ENCODE data around the gene STX8.

The STX8 gene

GRCh38 chr17:9232591-9233270 is 342.9 kb downstream of the STX8 start:
- Histone ChIP-seq H2BK15ac (ENCODE audit: low read depth, poor library complexity, severe bottlenecking) (peak overlapping the region; percentile 76), H3K4me1 (ENCODE audit: control insufficient read depth, insufficient read depth, low read depth, low read length) (peaks cover 25% of the 10 kb centered on the region)
- WGBS, result 62% methylated on average over 22 of the region's 22 CpGs

DNA sequence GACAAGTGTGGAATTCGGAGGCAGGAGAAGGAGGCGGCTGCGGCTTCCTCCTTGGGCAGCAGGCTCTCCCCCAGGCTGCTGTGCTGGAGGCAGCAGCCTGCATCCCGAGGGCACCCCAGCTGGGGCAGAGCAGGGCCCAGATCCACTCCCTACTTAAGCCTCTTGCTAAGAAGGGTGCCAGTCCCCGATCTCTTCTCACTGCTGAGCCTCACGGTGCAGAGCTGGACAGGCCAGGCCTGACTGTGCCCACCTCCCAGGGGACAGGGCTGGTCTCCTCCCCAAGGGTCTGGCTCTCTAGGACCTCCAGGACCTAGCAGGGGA is 343.5 kb downstream of the STX8 start:
- no peak overlapping the region for H2BK5ac ChIP-seq (ENCODE audit: low read depth, low read length, poor library complexity, severe bottlenecking)
- no peak overlapping the region for H2BK120ac ChIP-seq (ENCODE audit: low read depth, low read length)
- no peak overlapping the region for H3K14ac ChIP-seq (ENCODE audit: low read length in 2 of 2)
- no peak overlapping the region for H3K4ac ChIP-seq (ENCODE audit: low read depth in 1 of 2, low read length in 2 of 2)
- H3K9ac ChIP-seq (ENCODE audit: low read length), result no peak overlapping the region
- H3K4me2 ChIP-seq (ENCODE audit: low read length, poor library complexity, severe bottlenecking), result no peak overlapping the region
- H3K27ac ChIP-seq (ENCODE audit: low read length, poor library complexity, severe bottlenecking), result no peak overlapping the region
- peak overlapping the region; percentile 13 for H2AK5ac ChIP-seq (ENCODE audit: low read length, severe bottlenecking)
- no peak overlapping the region for H2AFZ ChIP-seq (ENCODE audit: low read depth, low read length)
- H3K18ac ChIP-seq (ENCODE audit: low read depth in 1 of 2, low read length in 2 of 2), result peak overlapping the region in 1 of 2 experiments; percentile 19
- no peak for DNase-seq
- no peak overlapping the region for H3K23ac ChIP-seq (ENCODE audit: low read length in 2 of 2)
- 92% methylated on average over 6 of the region's 6 CpGs for WGBS
- no peaks in the 10 kb centered on the region for H3K9me3 ChIP-seq (ENCODE audit: control insufficient read depth, low read length)
- peak overlapping the region in 1 of 2 experiments; percentile 34 for H2BK12ac ChIP-seq (ENCODE audit: low read length in 2 of 2)
- H2BK15ac ChIP-seq (ENCODE audit: low read depth, poor library complexity, severe bottlenecking), result no peak overlapping the region
- H3K4me1 ChIP-seq (ENCODE audit: control insufficient read depth, insufficient read depth, low read depth, low read length), result peaks cover 25% of the 10 kb centered on the region
- H4K8ac ChIP-seq (ENCODE audit: low read length), result no peak overlapping the region
- no peak overlapping the region for H4K91ac ChIP-seq (ENCODE audit: low read length)
- H3K79me1 ChIP-seq (replicated peaks; ENCODE audit: low read length, poor library complexity, severe bottlenecking), result no peaks in the 10 kb centered on the region
- H3K36me3 ChIP-seq (ENCODE audit: control insufficient read depth in 1 of 2, insufficient read depth in 2 of 2, low read depth in 1 of 2, low read length in 2 of 2), result no peaks in the 10 kb centered on the region
- no peak overlapping the region for H3K4me3 ChIP-seq (ENCODE audit: insufficient read depth in 1 of 2, low read depth in 1 of 2, low read length in 2 of 2)
- peaks cover 8 to 27% of the 10 kb centered on the region in 2 experiments for H3K27me3 ChIP-seq (ENCODE audit: control insufficient read depth in 1 of 2, insufficient read depth in 1 of 2, low read length in 2 of 2)

More at GRCh38 chr17:9232591-9233270, 342.9 kb downstream of the STX8 start:
- peak; percentile 54 for DNase-seq
- Histone ChIP-seq H3K27ac (ENCODE audit: low read length, poor library complexity, severe bottlenecking) (no peak overlapping the region), H2BK120ac (ENCODE audit: low read depth, low read length) (no peak overlapping the region), H3K36me3 (ENCODE audit: control insufficient read depth in 1 of 2, insufficient read depth in 2 of 2, low read depth in 1 of 2, low read length in 2 of 2) (no peaks in the 10 kb centered on the region), H3K9ac (ENCODE audit: low read length) (no peak overlapping the region), H2BK12ac (ENCODE audit: low read length in 2 of 2) (peak overlapping the region in 1 of 2 experiments; percentile 21), H3K4me2 (ENCODE audit: low read length, poor library complexity, severe bottlenecking) (no peak overlapping the region), H3K23ac (ENCODE audit: low read length in 2 of 2) (no peak overlapping the region), H2BK5ac (ENCODE audit: low read depth, low read length, poor library complexity, severe bottlenecking) (no peak overlapping the region), H3K4me3 (ENCODE audit: insufficient read depth in 1 of 2, low read depth in 1 of 2, low read length in 2 of 2) (no peak overlapping the region), H2AFZ (ENCODE audit: low read depth, low read length) (no peak overlapping the region), H3K9me3 (ENCODE audit: control insufficient read depth, low read length) (no peaks in the 10 kb centered on the region), H4K91ac (ENCODE audit: low read length) (no peak overlapping the region), H3K27me3 (ENCODE audit: control insufficient read depth in 1 of 2, insufficient read depth in 1 of 2, low read length in 2 of 2) (peaks cover 8 to 27% of the 10 kb centered on the region in 2 experiments), H4K8ac (ENCODE audit: low read length) (no peak overlapping the region), H3K14ac (ENCODE audit: low read length in 2 of 2) (no peak overlapping the region), H3K79me1 (replicated peaks; ENCODE audit: low read length, poor library complexity, severe bottlenecking) (no peaks in the 10 kb centered on the region), H2AK5ac (ENCODE audit: low read length, severe bottlenecking) (no peak overlapping the region), H3K4ac (ENCODE audit: low read depth in 1 of 2, low read length in 2 of 2) (no peak overlapping the region), H3K18ac (ENCODE audit: low read depth in 1 of 2, low read length in 2 of 2) (peak overlapping the region in 1 of 2 experiments; percentile 19)

GRCh38 chr17:9231449-9232154 is 344.0 kb downstream of the STX8 start:
- Histone ChIP-seq H3K9me3 (ENCODE audit: control insufficient read depth, low read length) (no peaks in the 10 kb centered on the region), H3K79me1 (replicated peaks; ENCODE audit: low read length, poor library complexity, severe bottlenecking) (no peaks in the 10 kb centered on the region), H2BK5ac (ENCODE audit: low read depth, low read length, poor library complexity, severe bottlenecking) (no peak overlapping the region), H2BK120ac (ENCODE audit: low read depth, low read length) (no peak overlapping the region), H3K4ac (ENCODE audit: low read depth in 1 of 2, low read length in 2 of 2) (no peak overlapping the region), H3K23ac (ENCODE audit: low read length in 2 of 2) (no peak overlapping the region), H4K8ac (ENCODE audit: low read length) (no peak overlapping the region), H3K18ac (ENCODE audit: low read depth in 1 of 2, low read length in 2 of 2) (no peak overlapping the region), H4K91ac (ENCODE audit: low read length) (no peak overlapping the region), H2AK5ac (ENCODE audit: low read length, severe bottlenecking) (no peak overlapping the region), H3K4me1 (ENCODE audit: control insufficient read depth, insufficient read depth, low read depth, low read length) (peaks cover 25% of the 10 kb centered on the region), H2AFZ (ENCODE audit: low read depth, low read length) (no peak overlapping the region), H3K36me3 (ENCODE audit: control insufficient read depth in 1 of 2, insufficient read depth in 2 of 2, low read depth in 1 of 2, low read length in 2 of 2) (no peaks in the 10 kb centered on the region), H3K27ac (ENCODE audit: low read length, poor library complexity, severe bottlenecking) (no peak overlapping the region), H2BK15ac (ENCODE audit: low read depth, poor library complexity, severe bottlenecking) (no peak overlapping the region), H2BK12ac (ENCODE audit: low read length in 2 of 2) (no peak overlapping the region), H3K4me2 (ENCODE audit: low read length, poor library complexity, severe bottlenecking) (no peak overlapping the region), H3K27me3 (ENCODE audit: control insufficient read depth in 1 of 2, insufficient read depth in 1 of 2, low read length in 2 of 2) (peaks cover 8 to 27% of the 10 kb centered on the region in 2 experiments), H3K4me3 (ENCODE audit: insufficient read depth in 1 of 2, low read depth in 1 of 2, low read length in 2 of 2) (no peak overlapping the region), H3K14ac (ENCODE audit: low read length in 2 of 2) (no peak overlapping the region), H3K9ac (ENCODE audit: low read length) (no peak overlapping the region)
- no peak for DNase-seq
- 91% methylated on average over 23 of the region's 23 CpGs for WGBS

DNA sequence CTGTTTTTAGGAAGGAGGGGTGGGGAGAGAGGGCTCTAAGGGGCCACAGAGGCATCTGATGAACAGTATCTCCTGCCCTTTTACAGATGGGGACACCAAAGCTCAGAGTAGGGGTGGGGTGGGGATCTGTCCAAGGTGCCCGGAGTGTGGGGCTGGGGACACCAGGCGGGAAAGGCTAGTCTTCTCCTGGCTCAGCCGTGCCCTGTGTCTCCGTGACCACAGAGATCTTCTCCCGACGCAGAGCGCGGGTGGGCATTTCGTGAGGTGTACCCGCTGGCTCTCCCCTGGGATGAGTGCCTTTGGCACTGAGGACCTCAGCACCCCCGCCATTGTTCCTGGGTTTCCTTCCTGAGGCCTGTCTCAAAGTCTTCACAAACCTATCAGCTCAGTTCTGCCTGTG is 344.8 kb downstream of the STX8 start:
- peaks cover 8 to 27% of the 10 kb centered on the region in 2 experiments for H3K27me3 ChIP-seq (ENCODE audit: control insufficient read depth in 1 of 2, insufficient read depth in 1 of 2, low read length in 2 of 2)
- H3K4me1 ChIP-seq (ENCODE audit: control insufficient read depth, insufficient read depth, low read depth, low read length), result peaks cover 21% of the 10 kb centered on the region
- H2BK5ac ChIP-seq (ENCODE audit: low read depth, low read length, poor library complexity, severe bottlenecking), result no peak overlapping the region
- H3K79me1 ChIP-seq (replicated peaks; ENCODE audit: low read length, poor library complexity, severe bottlenecking), result no peaks in the 10 kb centered on the region
- no peak overlapping the region for H4K8ac ChIP-seq (ENCODE audit: low read length)
- H4K91ac ChIP-seq (ENCODE audit: low read length), result no peak overlapping the region
- H2BK120ac ChIP-seq (ENCODE audit: low read depth, low read length), result no peak overlapping the region
- H3K4me3 ChIP-seq (ENCODE audit: insufficient read depth in 1 of 2, low read depth in 1 of 2, low read length in 2 of 2), result no peak overlapping the region
- no peak overlapping the region for H3K9ac ChIP-seq (ENCODE audit: low read length)
- no peak overlapping the region for H2BK12ac ChIP-seq (ENCODE audit: low read length in 2 of 2)
- H3K18ac ChIP-seq (ENCODE audit: low read depth in 1 of 2, low read length in 2 of 2), result no peak overlapping the region
- H2BK15ac ChIP-seq (ENCODE audit: low read depth, poor library complexity, severe bottlenecking), result no peak overlapping the region
- no peak overlapping the region for H2AK5ac ChIP-seq (ENCODE audit: low read length, severe bottlenecking)
- no peak for DNase-seq
- no peaks in the 10 kb centered on the region for H3K36me3 ChIP-seq (ENCODE audit: control insufficient read depth in 1 of 2, insufficient read depth in 2 of 2, low read depth in 1 of 2, low read length in 2 of 2)
- H3K4me2 ChIP-seq (ENCODE audit: low read length, poor library complexity, severe bottlenecking), result no peak overlapping the region
- 95% methylated on average over 11 of the region's 11 CpGs for WGBS
- H3K4ac ChIP-seq (ENCODE audit: low read depth in 1 of 2, low read length in 2 of 2), result no peak overlapping the region
- no peak overlapping the region for H2AFZ ChIP-seq (ENCODE audit: low read depth, low read length)
- no peak overlapping the region for H3K27ac ChIP-seq (ENCODE audit: low read length, poor library complexity, severe bottlenecking)
- no peak overlapping the region for H3K14ac ChIP-seq (ENCODE audit: low read length in 2 of 2)
- no peak overlapping the region for H3K23ac ChIP-seq (ENCODE audit: low read length in 2 of 2)
- H3K9me3 ChIP-seq (ENCODE audit: control insufficient read depth, low read length), result no peaks in the 10 kb centered on the region

Measured in mesenchymal stem cell (in vitro differentiated cells and primary cell).